Ovary (tissue), 3 donors: ENCODE data around the gene DHX16.

Source experiments
- EP300 ChIP-seq: sonication (generic); formaldehyde crosslinking; IDR thresholded peaks from one replicate; pipeline ENCODE4 v1.6.1; 2017; ENCODE audit warnings: antibody characterized with exemption
- POLR2A ChIP-seq: fragments of 450-650 bp; IDR thresholded peaks from one replicate; pipeline ENCODE4 v1.6.1; 2017; ENCODE audit warnings: antibody characterized with exemption, mild to moderate bottlenecking, moderate library complexity
- TF ChIP-seq, protein P1 (sequence below), 3 donors: fragments of 450-650 bp in 2 of 3; fragments of 200-600 bp in 1 of 3; IDR thresholded peaks; one replicate each; pipeline versions ENCODE4 v1.5.1 to v1.8.0; 2016 to 2022; ENCODE audit warnings: antibody characterized with exemption in 3 of 3, mild to moderate bottlenecking in 1 of 3
- donor health status: DM: no; HTN: no; CAD: no.

DNA sequence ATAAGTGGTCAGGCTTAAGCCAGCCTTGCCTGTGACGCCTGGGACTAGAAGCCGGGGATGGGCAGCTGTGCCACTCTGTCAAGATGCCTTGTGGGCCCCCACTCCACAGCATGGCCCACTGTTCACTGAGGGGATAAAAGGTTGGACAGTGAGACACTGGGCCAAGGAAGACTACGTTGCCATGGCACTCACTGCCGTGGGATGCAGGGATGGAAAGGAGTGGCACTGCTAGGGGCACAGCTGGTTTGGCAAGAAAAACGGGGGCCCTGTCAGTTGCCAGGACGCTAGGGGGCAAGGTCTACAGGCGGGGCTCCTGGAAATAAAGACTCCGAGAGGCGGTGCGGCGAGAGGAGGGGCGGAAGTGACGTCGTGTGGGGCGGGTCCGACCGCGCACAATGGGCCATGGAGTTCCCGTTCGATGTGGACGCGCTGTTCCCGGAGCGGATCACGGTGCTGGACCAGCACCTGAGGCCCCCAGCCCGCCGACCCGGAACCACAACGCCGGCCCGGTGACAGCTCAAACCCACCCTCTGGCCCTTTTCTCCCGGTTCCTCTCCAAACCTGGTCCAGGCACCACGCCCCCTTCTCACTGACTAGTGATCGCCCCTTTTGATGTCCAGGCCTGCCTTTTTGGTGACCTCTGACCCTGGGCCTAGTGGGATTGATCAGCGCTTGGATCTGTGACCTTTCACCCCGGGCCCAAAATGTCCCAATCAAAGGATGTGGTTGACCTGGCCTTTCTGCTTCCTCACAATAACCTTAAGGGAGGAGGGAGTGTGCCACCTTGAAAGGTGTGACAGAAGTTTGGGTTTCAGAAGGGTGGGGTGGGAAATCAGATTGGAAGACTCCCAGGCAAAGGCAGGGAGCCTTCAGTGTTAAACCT is 46.1 kb downstream of the DHX16 start, which contains the start of gene ATAT1:
- TF ChIP-seq, protein P1, sequence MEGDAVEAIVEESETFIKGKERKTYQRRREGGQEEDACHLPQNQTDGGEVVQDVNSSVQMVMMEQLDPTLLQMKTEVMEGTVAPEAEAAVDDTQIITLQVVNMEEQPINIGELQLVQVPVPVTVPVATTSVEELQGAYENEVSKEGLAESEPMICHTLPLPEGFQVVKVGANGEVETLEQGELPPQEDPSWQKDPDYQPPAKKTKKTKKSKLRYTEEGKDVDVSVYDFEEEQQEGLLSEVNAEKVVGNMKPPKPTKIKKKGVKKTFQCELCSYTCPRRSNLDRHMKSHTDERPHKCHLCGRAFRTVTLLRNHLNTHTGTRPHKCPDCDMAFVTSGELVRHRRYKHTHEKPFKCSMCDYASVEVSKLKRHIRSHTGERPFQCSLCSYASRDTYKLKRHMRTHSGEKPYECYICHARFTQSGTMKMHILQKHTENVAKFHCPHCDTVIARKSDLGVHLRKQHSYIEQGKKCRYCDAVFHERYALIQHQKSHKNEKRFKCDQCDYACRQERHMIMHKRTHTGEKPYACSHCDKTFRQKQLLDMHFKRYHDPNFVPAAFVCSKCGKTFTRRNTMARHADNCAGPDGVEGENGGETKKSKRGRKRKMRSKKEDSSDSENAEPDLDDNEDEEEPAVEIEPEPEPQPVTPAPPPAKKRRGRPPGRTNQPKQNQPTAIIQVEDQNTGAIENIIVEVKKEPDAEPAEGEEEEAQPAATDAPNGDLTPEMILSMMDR (IDR thresholded peaks at IDR 0.05): peak in 2 of 3 donors; percentile 39 to 47
- TF ChIP-seq POLR2A (peak; percentile 58), EP300 (no peak)
